Measurements from ENCODE around the gene SLC7A5. TPM values are rescaled to one million over a fixed set of nuclear protein-coding genes. Genes with fewer than 3 reads are reported as not detected.

Gene SLC7A5
- total and polyA plus RNA-seq, 2 of the 13 experiments (the other 11 are each of a cell fraction or from before 2014, with no cell fraction given), result 79.6 to 155 TPM

DNA sequence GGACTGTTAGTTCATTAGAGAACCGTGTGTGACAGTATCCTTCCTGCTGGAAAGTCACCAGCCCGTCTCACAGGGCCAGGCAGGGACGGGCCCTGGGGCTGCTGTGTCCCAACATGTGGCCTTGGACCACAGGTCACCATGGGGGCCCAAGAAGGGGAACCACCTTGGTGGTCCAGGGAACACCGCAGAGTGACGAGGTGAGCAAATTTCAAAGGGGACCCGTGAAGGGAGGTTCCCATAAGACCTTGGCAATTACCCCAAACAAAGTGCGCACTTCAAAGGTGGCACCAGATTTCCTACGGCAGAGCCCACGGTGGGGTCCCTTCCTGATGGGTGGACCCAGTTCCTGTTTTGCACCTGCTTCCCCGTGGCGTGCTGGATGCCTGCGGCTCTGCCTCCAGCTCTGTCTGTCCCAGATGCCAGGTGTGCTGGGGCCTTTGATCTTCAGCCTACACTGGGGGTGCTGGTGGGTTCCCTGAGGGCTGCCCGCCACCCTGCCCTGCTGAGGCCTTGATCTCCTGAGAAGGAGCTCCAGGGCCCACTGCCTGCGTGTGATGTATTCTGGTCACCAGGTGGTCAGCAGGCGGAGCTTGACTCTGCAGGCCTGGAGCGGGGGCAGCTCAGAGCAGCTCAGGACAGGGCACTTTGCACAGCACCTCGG is 27.0 kb downstream of the SLC7A5 start (continued):
- TF ChIP-seq PITX1 (CRISPR knock-in tag; IDR thresholded peaks at IDR 0.05), result peak; percentile 35; the same call in 1 of the 2 replicates
- TF ChIP-seq ZNF292 (CRISPR knock-in tag; IDR thresholded peaks at IDR 0.05; ENCODE audit: borderline replicate concordance, low read depth), result peak; percentile 32
- TF ChIP-seq U2AF2 (IDR thresholded peaks at IDR 0.05; ENCODE audit: low read depth, low read length), result no peak
- no peak; the same call in none of the 2 replicates for TF ChIP-seq ZMYM2 (CRISPR knock-in tag; IDR thresholded peaks at IDR 0.05)
- TF ChIP-seq NFYB (CRISPR knock-in tag; IDR thresholded peaks at IDR 0.05), result no peak
- TF ChIP-seq GZF1 (CRISPR knock-in tag; IDR thresholded peaks at IDR 0.05), result no peak; the same call in 1 of the 2 replicates
- 0 out of 2 replicates have a peak, but pooled peaks have one; percentile 22 for TF ChIP-seq NCOA1 (CRISPR knock-in tag; IDR thresholded peaks at IDR 0.05)
- TF ChIP-seq, protein P1, sequence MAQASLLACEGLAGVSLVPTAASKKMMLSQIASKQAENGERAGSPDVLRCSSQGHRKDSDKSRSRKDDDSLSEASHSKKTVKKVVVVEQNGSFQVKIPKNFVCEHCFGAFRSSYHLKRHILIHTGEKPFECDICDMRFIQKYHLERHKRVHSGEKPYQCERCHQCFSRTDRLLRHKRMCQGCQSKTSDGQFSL (CRISPR knock-in tag; IDR thresholded peaks at IDR 0.05), result no peak
- TF ChIP-seq SOX13 (IDR thresholded peaks at IDR 0.05), result no peak
- TF ChIP-seq SOX13 (CRISPR knock-in tag; conservative IDR thresholded peaks at IDR 0.05 in 1 of 2, IDR thresholded peaks at IDR 0.05 in 1 of 2), result peak in 1 of 2 experiments; percentile 43; a peak in 1 of 4 replicates
- TF ChIP-seq, protein P2, sequence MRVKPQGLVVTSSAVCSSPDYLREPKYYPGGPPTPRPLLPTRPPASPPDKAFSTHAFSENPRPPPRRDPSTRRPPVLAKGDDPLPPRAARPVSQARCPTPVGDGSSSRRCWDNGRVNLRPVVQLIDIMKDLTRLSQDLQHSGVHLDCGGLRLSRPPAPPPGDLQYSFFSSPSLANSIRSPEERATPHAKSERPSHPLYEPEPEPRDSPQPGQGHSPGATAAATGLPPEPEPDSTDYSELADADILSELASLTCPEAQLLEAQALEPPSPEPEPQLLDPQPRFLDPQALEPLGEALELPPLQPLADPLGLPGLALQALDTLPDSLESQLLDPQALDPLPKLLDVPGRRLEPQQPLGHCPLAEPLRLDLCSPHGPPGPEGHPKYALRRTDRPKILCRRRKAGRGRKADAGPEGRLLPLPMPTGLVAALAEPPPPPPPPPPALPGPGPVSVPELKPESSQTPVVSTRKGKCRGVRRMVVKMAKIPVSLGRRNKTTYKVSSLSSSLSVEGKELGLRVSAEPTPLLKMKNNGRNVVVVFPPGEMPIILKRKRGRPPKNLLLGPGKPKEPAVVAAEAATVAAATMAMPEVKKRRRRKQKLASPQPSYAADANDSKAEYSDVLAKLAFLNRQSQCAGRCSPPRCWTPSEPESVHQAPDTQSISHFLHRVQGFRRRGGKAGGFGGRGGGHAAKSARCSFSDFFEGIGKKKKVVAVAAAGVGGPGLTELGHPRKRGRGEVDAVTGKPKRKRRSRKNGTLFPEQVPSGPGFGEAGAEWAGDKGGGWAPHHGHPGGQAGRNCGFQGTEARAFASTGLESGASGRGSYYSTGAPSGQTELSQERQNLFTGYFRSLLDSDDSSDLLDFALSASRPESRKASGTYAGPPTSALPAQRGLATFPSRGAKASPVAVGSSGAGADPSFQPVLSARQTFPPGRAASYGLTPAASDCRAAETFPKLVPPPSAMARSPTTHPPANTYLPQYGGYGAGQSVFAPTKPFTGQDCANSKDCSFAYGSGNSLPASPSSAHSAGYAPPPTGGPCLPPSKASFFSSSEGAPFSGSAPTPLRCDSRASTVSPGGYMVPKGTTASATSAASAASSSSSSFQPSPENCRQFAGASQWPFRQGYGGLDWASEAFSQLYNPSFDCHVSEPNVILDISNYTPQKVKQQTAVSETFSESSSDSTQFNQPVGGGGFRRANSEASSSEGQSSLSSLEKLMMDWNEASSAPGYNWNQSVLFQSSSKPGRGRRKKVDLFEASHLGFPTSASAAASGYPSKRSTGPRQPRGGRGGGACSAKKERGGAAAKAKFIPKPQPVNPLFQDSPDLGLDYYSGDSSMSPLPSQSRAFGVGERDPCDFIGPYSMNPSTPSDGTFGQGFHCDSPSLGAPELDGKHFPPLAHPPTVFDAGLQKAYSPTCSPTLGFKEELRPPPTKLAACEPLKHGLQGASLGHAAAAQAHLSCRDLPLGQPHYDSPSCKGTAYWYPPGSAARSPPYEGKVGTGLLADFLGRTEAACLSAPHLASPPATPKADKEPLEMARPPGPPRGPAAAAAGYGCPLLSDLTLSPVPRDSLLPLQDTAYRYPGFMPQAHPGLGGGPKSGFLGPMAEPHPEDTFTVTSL (CRISPR knock-in tag; IDR thresholded peaks at IDR 0.05; ENCODE audit: borderline replicate concordance), result no peak
- no peak; the same call in 1 of the 2 replicates for TF ChIP-seq FOXJ3 (CRISPR knock-in tag; IDR thresholded peaks at IDR 0.05; ENCODE audit: borderline replicate concordance)
- no peak for TF ChIP-seq MAF1 (CRISPR knock-in tag; IDR thresholded peaks at IDR 0.05; ENCODE audit: borderline replicate concordance)
- TF ChIP-seq, protein P3, sequence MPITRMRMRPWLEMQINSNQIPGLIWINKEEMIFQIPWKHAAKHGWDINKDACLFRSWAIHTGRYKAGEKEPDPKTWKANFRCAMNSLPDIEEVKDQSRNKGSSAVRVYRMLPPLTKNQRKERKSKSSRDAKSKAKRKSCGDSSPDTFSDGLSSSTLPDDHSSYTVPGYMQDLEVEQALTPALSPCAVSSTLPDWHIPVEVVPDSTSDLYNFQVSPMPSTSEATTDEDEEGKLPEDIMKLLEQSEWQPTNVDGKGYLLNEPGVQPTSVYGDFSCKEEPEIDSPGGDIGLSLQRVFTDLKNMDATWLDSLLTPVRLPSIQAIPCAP (CRISPR knock-in tag; IDR thresholded peaks at IDR 0.05; ENCODE audit: low read depth), result no peak
- no peak for TF ChIP-seq FOXK2 (IDR thresholded peaks at IDR 0.05)
- TF ChIP-seq KDM2A (CRISPR knock-in tag; IDR thresholded peaks at IDR 0.05; ENCODE audit: borderline replicate concordance, low read depth), result no peak
- TF ChIP-seq CBX1 (IDR thresholded peaks at IDR 0.05; ENCODE audit: low read depth), result no peak
- TF ChIP-seq ETV6 (CRISPR knock-in tag; conservative IDR thresholded peaks at IDR 0.05), result no peak
- TF ChIP-seq HNRNPH1 (optimal IDR thresholded peaks at IDR 0.05; ENCODE audit: low read depth, low read length), result no peak
- TF ChIP-seq SNAI1 (CRISPR knock-in tag; IDR thresholded peaks at IDR 0.05; ENCODE audit: borderline replicate concordance), result peak; percentile 89; the same call in 1 of the 2 replicates
- no peak for TF ChIP-seq LCORL (IDR thresholded peaks at IDR 0.05)
- TF ChIP-seq LCORL (CRISPR knock-in tag; IDR thresholded peaks at IDR 0.05), result peak; percentile 83
- no peak for TF ChIP-seq ZSCAN21 (CRISPR knock-in tag; IDR thresholded peaks at IDR 0.05; ENCODE audit: borderline replicate concordance)
- 0 out of 2 replicates have a peak, but pooled peaks have one; percentile 10 for TF ChIP-seq ZNF274 (CRISPR knock-in tag; IDR thresholded peaks at IDR 0.05)
